Activated B cell treated with CpG ODN at 0.5 μM for 24 hours (primary cell): ENCODE results near the gene ATP1B2. TPM values are rescaled to one million over a fixed set of nuclear protein-coding genes. Genes with fewer than 3 reads are reported as not detected.
A peak's percentile ranks its signal among the peaks of the same experiment; 100 is the strongest.

Source experiments
- ATAC-seq: fragments of 200-7000 bp; cut with Tn5 transposase; one replicate; pipeline ENCODE4 v1.10.0; 2021; ENCODE audit warnings: low read depth, mild to moderate bottlenecking, moderate library complexity
- CTCF ChIA-PET: fragments of 350-600 bp; sonication (Branson Sonifier 250); formaldehyde crosslinking; loops from one replicate; lab custom pipeline; 2021; ENCODE audit warnings: antibody characterized with exemption; lab: Charles Lee
- POLR2A ChIA-PET: fragments of 350-600 bp; sonication (Branson Sonifier 250); formaldehyde crosslinking; loops from one replicate; lab custom pipeline; 2021; ENCODE audit warnings: antibody characterized with exemption; lab: Charles Lee
- DNase-seq: peaks from one replicate; pipeline ENCODE4 v3.0.0; 2022
- H3K27ac Mint-ChIP-seq: one replicate; pipeline ENCODE4 v1.8.0; 2020; ENCODE audit warnings: mixed read lengths
- H3K27me3 Mint-ChIP-seq: one replicate; pipeline ENCODE4 v1.8.0; 2021; ENCODE audit warnings: mixed read lengths
- H3K36me3 Mint-ChIP-seq: one replicate; pipeline ENCODE4 v1.8.0; 2021; ENCODE audit warnings: low read depth, mixed read lengths
- H3K4me1 Mint-ChIP-seq: one replicate; pipeline ENCODE4 v1.8.0; 2021; ENCODE audit warnings: mixed read lengths
- H3K4me3 Mint-ChIP-seq: one replicate; pipeline ENCODE4 v1.8.0; 2020; ENCODE audit warnings: mild to moderate bottlenecking, mixed read lengths
- H3K9me3 Mint-ChIP-seq: one replicate; pipeline ENCODE4 v1.8.0; 2020; ENCODE audit warnings: mixed read lengths
- CTCF ChIP-seq: fragments of 200-600 bp; IDR thresholded peaks from one replicate; pipeline ENCODE4 v1.8.0; 2022; ENCODE audit warnings: antibody characterized with exemption, mild to moderate bottlenecking
- intact Hi-C: fragments of 100-400 bp; cut with micrococcal nuclease; formaldehyde crosslinking; loops from one replicate; pipeline ENCODE4 v1.15.1; 2024
- total RNA-seq: library from RNA; stranded (reverse); gene quantifications from 2 replicates; pipeline ENCODE4 v1.2.3, GENCODE V29; 2022

ATP1B2 gene
- total RNA-seq, 1 donor from 2014 or later, result not detected

- ChIA-PET POLR2A (interaction anchor here (0.6 to 1.0 kb wide), 3 partner anchors 15 to 18 kb away, joined by 3 to 6 read pairs (median 3); partner anchors contain the start of genes TP53 and WRAP53), CTCF (no interaction called here)
- no peak for TF ChIP-seq CTCF
- Mint-ChIP-seq H3K36me3 (peaks cover 29% of the 10 kb centered on the region), H3K4me1 (peaks cover 20% of the 10 kb centered on the region), H3K27me3 (peaks cover 36% of the 10 kb centered on the region), H3K27ac (no peak overlapping the region), H3K9me3 (no peaks in the 10 kb centered on the region), H3K4me3 (peak overlapping the region; percentile 64)
- DNase-seq (no peak), ATAC-seq (peak; percentile 50)
- intact Hi-C loops, result no loop called here
These were observed 53.1 kb downstream of the ATP1B2 start for GRCh38 chr17:7703584-7704479.

GRCh38 chr17:7704601-7705268, 54.0 kb downstream of the ATP1B2 start, which contains the start of gene EFNB3:
EFNB3 (plus strand) TSS chr17:7705202; CDS start chr17:7705599, 397 bp downstream.
- no peak for DNase-seq
- intact Hi-C loops, result no loop called here
- no peaks in the 10 kb centered on the region for H3K9me3 Mint-ChIP-seq
- peaks cover 20% of the 10 kb centered on the region for H3K4me1 Mint-ChIP-seq
- no peak within 1 kb of the TSS for H3K27ac Mint-ChIP-seq
- CTCF ChIA-PET, result no interaction called here
- H3K4me3 Mint-ChIP-seq, result peak within 1 kb of the TSS; percentile 64
- peaks cover 29% of the 10 kb centered on the region for H3K36me3 Mint-ChIP-seq
- ATAC-seq, result peak; percentile 12
- POLR2A ChIA-PET, result interaction anchor here (0.6 to 1.0 kb wide), 2 partner anchors 17 to 19 kb away, joined by 3 to 6 read pairs; partner anchors contain the start of genes TP53 and WRAP53
- peaks cover 40% of the 10 kb centered on the region for H3K27me3 Mint-ChIP-seq
- no peak for TF ChIP-seq CTCF

DNA sequence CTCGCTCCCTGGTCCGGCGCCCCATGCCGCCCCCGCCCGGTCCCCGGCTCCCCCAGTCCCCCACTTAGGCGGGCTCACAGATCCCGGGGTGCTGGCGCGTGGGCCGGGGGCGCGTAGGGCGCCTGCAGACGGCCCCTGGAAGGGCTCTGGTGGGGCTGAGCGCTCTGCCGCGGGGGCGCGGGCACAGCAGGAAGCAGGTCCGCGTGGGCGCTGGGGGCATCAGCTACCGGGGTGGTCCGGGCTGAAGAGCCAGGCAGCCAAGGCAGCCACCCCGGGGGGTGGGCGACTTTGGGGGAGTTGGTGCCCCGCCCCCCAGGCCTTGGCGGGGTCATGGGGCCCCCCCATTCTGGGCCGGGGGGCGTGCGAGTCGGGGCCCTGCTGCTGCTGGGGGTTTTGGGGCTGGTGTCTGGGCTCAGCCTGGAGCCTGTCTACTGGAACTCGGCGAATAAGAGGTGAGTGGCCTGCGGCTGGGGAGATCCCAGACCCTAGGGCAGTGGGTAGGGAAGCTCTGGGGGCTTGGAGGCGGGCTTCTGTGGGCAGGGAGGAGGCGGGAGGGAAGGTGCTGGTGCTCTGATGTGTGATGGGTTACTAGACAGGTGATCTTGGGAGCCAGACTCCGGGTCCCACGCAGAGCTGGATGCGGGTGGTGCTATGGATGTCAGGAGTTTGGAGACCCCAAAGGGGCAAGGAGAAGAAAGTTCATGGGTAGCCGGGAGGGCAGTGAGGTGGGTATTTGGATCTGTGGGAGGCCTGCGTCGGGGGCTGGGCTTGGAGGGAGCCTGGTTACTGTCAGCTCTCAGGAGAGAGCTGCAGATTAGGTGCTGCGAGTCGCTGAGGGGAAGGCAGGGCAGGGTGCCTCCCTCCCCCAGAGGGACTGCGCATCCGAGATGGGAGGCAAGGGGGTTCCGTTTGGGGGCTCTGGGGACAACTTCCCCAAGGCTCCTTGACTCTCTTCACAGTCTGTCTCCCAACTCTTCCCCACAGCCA, 54.8 kb downstream of the ATP1B2 start:
- no peak for DNase-seq
- ChIA-PET CTCF (no interaction called here), POLR2A (no interaction called here)
- peaks cover 25% of the 10 kb centered on the region for H3K4me1 Mint-ChIP-seq
- intact Hi-C loops, result no loop called here
- no peak overlapping the region for H3K27ac Mint-ChIP-seq
- H3K27me3 Mint-ChIP-seq, result peaks cover 43% of the 10 kb centered on the region
- H3K36me3 Mint-ChIP-seq, result peaks cover 27% of the 10 kb centered on the region
- TF ChIP-seq CTCF, result no peak
- H3K9me3 Mint-ChIP-seq, result no peaks in the 10 kb centered on the region
- no peak for ATAC-seq
- H3K4me3 Mint-ChIP-seq, result no peak overlapping the region

DNA sequence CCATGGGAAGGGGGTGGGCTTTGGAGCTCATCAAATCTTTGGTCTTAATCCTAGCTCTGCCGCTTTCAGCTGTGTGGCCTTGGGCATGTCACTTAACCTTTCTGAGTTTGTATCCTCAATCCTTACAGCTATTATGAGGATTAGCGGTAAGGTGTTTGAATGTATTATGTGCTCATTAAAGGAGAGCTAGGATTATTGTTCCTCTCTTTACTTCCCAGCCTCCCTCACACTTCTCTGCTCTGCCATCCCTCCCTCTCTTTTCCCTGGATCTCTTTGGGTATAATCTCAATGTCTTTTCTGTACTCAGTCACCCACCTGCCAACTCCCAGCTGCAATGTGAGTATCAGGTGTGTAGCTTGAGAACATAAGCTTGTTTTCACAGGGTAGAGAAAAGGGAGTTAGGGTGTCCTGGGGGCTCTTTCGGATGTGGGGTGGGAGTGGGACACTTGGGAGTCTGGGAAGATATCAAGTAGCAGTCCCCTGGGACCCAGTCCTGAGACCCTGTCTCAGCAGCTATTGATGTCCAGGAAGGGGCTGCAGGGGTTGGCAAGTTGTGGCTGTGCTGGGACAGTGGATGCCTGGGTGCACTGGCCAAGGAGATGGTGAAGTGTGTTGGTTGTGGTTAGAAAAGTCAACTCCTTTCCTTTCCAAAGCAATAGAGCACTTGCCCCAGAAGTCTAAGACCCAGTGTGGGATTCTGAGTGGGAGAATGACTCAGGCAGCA, 56.1 kb downstream of the ATP1B2 start:
- Mint-ChIP-seq H3K4me1 (peaks cover 27% of the 10 kb centered on the region), H3K36me3 (peaks cover 16% of the 10 kb centered on the region), H3K4me3 (no peak overlapping the region), H3K9me3 (no peaks in the 10 kb centered on the region), H3K27me3 (peaks cover 52% of the 10 kb centered on the region), H3K27ac (no peak overlapping the region)
- ChIA-PET CTCF (no interaction called here), POLR2A (interaction anchor here (0.5 to 0.8 kb wide), 3 partner anchors 15 to 654 kb away, joined by 3 to 4 read pairs (median 3); no protein-coding TSS in a partner anchor)
- TF ChIP-seq CTCF, result no peak
- intact Hi-C loops, result no loop called here
- ATAC-seq (no peak), DNase-seq (no peak)

Other genes starting within 250 kb of the ATP1B2 start
- gene TMEM256, start 246.8 kb upstream of the ATP1B2 start, total RNA-seq, result 98.2 and 117 TPM in 2 replicates
- 0.66 and 1.1 TPM in 2 replicates for gene NLGN2, start 243.1 kb upstream of the ATP1B2 start, total RNA-seq
- not detected in 2 replicates for gene SPEM1, start 230.6 kb upstream of the ATP1B2 start, total RNA-seq
- gene SPEM2, start 225.3 kb upstream of the ATP1B2 start, total RNA-seq, result not detected in 2 replicates
- gene SPEM3, start 222.1 kb upstream of the ATP1B2 start, total RNA-seq, result not detected in 2 replicates
- gene TMEM102, start 215.5 kb upstream of the ATP1B2 start, total RNA-seq, result 13.4 and 14.8 TPM in 2 replicates
- gene FGF11, start 211.4 kb upstream of the ATP1B2 start, total RNA-seq, result 1.3 and 2.8 TPM in 2 replicates
- gene CHRNB1, start 205.9 kb upstream of the ATP1B2 start, total RNA-seq, result 5.9 and 6.0 TPM in 2 replicates
- 28.8 and 30.5 TPM in 2 replicates for gene ZBTB4, start 171.3 kb upstream of the ATP1B2 start, total RNA-seq
- not detected in 2 replicates for gene SLC35G6, start 169.5 kb upstream of the ATP1B2 start, total RNA-seq
- gene POLR2A, start 166.6 kb upstream of the ATP1B2 start, total RNA-seq, result 148 and 162 TPM in 2 replicates
- gene TNFSF12, start 101.9 kb upstream of the ATP1B2 start, total RNA-seq, result 25.2 and 30.7 TPM in 2 replicates
- 14.4 and 15.3 TPM in 2 replicates for gene TNFSF13, start 92.2 kb upstream of the ATP1B2 start, total RNA-seq
- 49.6 and 55.8 TPM in 2 replicates for gene SENP3, start 89.0 kb upstream of the ATP1B2 start, total RNA-seq
- 7.2 and 7.8 TPM in 2 replicates for gene CD68, start 71.3 kb upstream of the ATP1B2 start, total RNA-seq
- 50.7 and 58.9 TPM in 2 replicates for gene MPDU1, start 67.1 kb upstream of the ATP1B2 start, total RNA-seq
- gene SOX15, start 60.8 kb upstream of the ATP1B2 start, total RNA-seq, result 0.24 and 0.64 TPM in 2 replicates
- gene FXR2, start 36.0 kb upstream of the ATP1B2 start, total RNA-seq, result 27.5 and 32.4 TPM in 2 replicates
- 44.5 and 45.0 TPM in 2 replicates for gene SAT2, start 23.1 kb upstream of the ATP1B2 start, total RNA-seq
- gene SHBG, start 20.8 kb upstream of the ATP1B2 start, total RNA-seq, result not detected in 2 replicates
- 217 and 220 TPM in 2 replicates for gene TP53, start 36.6 kb downstream of the ATP1B2 start, total RNA-seq
- gene WRAP53, start 37.6 kb downstream of the ATP1B2 start, total RNA-seq, result 17.1 and 17.6 TPM in 2 replicates
- not detected in 2 replicates for gene EFNB3, start 54.3 kb downstream of the ATP1B2 start, total RNA-seq
- not detected in 2 replicates for gene DNAH2, start 66.8 kb downstream of the ATP1B2 start, total RNA-seq
- 70.8 and 72.5 TPM in 2 replicates for gene KDM6B, start 183.3 kb downstream of the ATP1B2 start, total RNA-seq
- gene TMEM88, start 204.1 kb downstream of the ATP1B2 start, total RNA-seq, result 3.2 and 7.1 TPM in 2 replicates
- gene NAA38, start 206.6 kb downstream of the ATP1B2 start, total RNA-seq, result 36.0 and 47.9 TPM in 2 replicates
- gene CYB5D1, start 207.1 kb downstream of the ATP1B2 start, total RNA-seq, result 5.4 and 6.1 TPM in 2 replicates
- gene CHD3, start 237.9 kb downstream of the ATP1B2 start, total RNA-seq, result 103 and 109 TPM in 2 replicates